DMS 273 (cell line): ENCODE measurements around the gene CD2.

Experiments used
- DNase-seq: peaks from one replicate; lab custom pipeline; 2025; ENCODE audit not compliant: unreplicated experiment; lab: John Stamatoyannopoulos, UW

CD2 gene

GRCh38 chr1:116771997-116772647, 17.9 kb downstream of the CD2 start:
- no peak for DNase-seq

- DNase-seq: no peak
These were observed 18.4 kb downstream of the CD2 start for GRCh38 chr1:116772648-116773045.

- DNase-seq: no peak
These were observed 21.0 kb downstream of the CD2 start for GRCh38 chr1:116775116-116775752.

- DNase-seq: no peak
These were observed 23.9 kb downstream of the CD2 start for GRCh38 chr1:116777831-116778830.

- no peak for DNase-seq
These were observed 26.8 kb downstream of the CD2 start for GRCh38 chr1:116781034-116781433.

GRCh38 chr1:116785006-116785405, 30.8 kb downstream of the CD2 start:
- DNase-seq: no peak

GRCh38 chr1:116786049-116786448, 31.8 kb downstream of the CD2 start:
- DNase-seq: no peak

- no peak for DNase-seq
These were observed 37.5 kb downstream of the CD2 start for GRCh38 chr1:116791727-116792126.

GRCh38 chr1:116793357-116793935, 39.2 kb downstream of the CD2 start:
- DNase-seq: no peak

- DNase-seq: no peak
These were observed 40.1 kb downstream of the CD2 start for GRCh38 chr1:116794371-116794770.

- no peak for DNase-seq
These were observed 40.7 kb downstream of the CD2 start for GRCh38 chr1:116794804-116795481.

GRCh38 chr1:116795482-116795829, 41.2 kb downstream of the CD2 start:
- no peak for DNase-seq

GRCh38 chr1:116804736-116805135, 50.5 kb downstream of the CD2 start:
- no peak for DNase-seq

GRCh38 chr1:116805398-116805797, 51.2 kb downstream of the CD2 start:
- DNase-seq: no peak

- peak; percentile 10 for DNase-seq
These were observed 52.0 kb downstream of the CD2 start for GRCh38 chr1:116806245-116806644.

- DNase-seq: no peak
These were observed 52.4 kb downstream of the CD2 start for GRCh38 chr1:116806671-116807070.

- no peak for DNase-seq
These were observed 53.4 kb downstream of the CD2 start for GRCh38 chr1:116807394-116808199.

- DNase-seq: no peak
These were observed 54.1 kb downstream of the CD2 start for GRCh38 chr1:116808200-116808847.

GRCh38 chr1:116808848-116809508, 54.7 kb downstream of the CD2 start:
- DNase-seq: no peak
